Stimulated activated CD8-positive, alpha-beta memory T cell treated with anti-CD3 and anti-CD28 coated beads, Interleukin-2, amount 100 ng/mL, for 1 hour (primary cell): ENCODE results near the gene DTNB.

Source experiments
- DNase-seq, 2 donors: peaks; one replicate each; pipeline ENCODE4 v3.0.0-alpha.2; 2020; ENCODE audit warnings: low read depth in 2 of 2

DTNB gene

DNA sequence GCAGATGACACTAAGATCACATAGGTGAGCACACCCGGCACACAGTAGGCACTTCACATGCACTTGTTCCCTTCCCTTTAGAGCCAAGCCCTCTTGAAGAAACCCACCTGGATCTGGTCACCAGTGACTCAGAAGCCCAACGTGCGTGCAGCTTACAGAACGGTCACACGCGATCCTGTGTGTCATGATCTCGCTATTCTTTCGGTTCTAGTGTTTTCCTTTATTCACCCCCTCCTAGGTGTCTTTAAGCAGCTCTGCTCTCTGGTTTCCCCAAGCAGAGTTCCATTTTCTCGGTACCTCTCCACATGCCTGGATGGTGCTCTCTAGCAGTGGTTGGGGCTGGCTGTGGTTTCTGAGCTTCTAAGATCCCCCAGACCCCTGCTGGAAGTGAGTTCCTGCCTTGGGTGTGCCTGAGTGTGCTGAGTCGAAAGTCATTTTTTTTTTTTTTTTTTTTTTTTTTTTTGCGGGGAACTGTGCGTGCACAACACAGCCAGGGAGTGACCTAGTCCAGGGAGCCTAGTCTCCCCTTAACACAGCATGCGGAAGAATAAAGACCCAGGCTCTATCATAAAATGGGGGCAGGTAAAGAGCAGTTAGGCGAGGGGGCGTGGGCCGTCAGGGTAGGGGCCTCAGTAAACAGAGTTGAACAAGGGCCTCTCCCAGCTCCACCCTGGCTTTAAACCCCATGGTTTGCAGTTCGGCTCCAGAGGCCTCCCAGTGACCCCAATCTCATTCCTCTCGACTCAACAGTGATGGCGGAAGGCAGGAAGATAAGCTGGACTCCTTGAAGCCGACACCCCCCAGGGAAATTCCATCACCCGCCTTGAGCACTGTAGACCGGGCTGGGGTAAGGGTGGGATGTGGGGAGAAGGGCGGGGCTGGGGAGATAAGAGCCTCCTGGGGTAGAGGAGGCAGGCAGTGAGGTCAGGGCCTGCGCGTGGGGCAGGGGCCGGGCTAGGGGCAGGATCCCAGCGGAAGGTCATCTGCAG, 301.8 kb downstream of the DTNB start:
- no peak for DNase-seq

- no peak for DNase-seq
These were observed 303.5 kb downstream of the DTNB start for GRCh38 chr2:25369876-25370275.

DNA sequence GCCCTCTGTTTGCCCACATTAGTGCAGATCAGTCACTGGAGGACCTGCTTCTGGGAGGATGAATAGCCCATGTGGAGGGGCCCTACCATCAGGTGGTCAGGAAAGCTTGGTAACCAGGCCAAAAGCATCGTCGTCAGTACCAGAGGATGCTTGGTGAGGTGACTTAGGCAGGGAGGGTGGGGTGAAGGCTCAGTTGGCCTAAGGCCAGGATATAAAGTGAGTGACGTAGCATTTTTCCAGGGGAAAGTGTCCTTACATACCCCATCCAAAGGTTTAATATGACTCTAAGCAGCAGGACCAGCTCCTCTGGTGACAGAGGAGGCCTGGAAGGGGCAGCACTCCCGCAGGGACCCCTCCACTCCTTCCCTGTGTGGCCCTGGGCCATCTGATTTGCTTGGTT, 303.9 kb downstream of the DTNB start:
- no peak for DNase-seq

DNA sequence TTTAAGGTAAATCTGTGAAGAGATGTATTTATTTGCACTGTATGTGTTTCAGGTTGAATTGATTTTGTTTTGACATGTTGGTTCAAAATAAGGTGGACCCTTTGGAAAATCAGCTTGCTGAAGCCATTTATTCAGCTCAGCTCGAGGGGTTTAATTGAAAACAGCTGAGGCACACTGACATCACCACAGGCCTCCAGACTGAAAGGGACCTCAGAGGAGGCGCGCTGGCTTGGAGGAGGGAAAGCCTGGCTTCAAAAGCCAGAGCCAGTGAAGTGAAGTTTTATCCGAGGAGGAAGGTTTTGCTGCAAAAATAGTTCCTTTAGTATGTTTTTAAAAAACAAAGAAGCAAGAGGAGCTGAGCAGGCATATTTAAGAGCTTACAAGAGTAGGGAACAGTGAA, 304.7 kb downstream of the DTNB start:
- no peak for DNase-seq

DNA sequence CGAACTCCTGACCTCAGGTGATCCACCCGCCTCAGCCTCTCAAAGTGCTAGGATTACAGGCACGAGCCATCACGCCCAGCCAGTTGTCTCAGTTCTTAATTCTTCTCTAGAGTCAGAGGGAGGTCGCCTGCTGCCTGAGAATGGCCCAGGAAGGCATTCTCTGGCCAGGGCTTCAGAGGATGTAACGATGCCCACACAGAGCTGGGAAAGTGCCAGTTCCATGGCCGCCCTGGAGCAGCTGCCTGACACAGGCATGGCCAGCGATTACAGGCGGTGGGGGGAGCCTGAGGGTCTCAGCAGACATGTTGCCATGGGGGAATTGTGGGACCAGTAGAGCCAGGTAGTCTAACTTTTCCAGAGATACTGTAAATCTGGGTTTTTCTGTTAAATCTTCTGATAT, 306.1 kb downstream of the DTNB start:
- no peak for DNase-seq

- DNase-seq: no peak
These were observed 306.7 kb downstream of the DTNB start for GRCh38 chr2:25366629-25367028.

GRCh38 chr2:25365241-25365640, 308.1 kb downstream of the DTNB start:
- no peak for DNase-seq

DNA sequence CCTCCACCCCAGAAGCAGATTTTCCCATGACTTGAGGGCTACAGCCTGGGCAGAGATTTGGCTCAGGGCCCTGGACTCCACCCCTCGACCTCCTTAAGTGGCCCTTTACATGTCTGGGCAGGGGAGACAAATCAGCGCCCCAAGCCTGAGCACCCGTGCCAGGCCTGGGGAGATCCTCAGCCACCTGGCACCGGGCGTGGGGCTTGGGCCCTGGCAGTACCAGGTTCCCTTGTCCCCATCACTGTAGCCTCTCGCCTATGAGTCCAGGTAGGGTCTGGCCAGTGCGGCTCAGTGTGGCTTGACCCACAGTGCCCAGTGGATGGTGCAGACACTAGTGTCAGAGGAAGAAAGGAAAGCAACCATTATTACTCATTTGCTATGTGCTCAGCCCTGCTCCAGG, 309.6 kb downstream of the DTNB start:
- DNase-seq: no peak

- DNase-seq: peak in 1 of 2 donors; percentile 39
These were observed 310.8 kb downstream of the DTNB start for GRCh38 chr2:25362434-25363145.

DNA sequence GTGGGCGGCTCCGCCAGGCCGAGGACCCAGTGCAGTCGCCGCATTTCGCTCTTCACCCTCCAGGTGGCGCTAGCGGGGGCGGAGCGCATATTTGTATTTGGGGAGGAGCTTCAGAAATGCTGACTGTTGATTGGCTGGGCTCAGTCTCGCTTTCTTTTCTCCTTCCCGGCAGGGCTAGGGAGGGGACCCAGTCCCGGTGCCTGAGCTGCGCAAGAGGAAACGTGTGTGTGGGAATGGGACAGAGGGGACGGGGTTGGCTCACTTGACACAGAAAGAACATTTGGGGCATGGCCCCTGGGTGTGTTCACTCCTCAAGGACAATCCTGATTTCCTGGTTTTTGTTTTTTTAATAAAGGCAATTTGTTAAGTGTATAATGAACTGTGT, 311.3 kb downstream of the DTNB start:
- peak; percentile 89 to 91 for DNase-seq

DNA sequence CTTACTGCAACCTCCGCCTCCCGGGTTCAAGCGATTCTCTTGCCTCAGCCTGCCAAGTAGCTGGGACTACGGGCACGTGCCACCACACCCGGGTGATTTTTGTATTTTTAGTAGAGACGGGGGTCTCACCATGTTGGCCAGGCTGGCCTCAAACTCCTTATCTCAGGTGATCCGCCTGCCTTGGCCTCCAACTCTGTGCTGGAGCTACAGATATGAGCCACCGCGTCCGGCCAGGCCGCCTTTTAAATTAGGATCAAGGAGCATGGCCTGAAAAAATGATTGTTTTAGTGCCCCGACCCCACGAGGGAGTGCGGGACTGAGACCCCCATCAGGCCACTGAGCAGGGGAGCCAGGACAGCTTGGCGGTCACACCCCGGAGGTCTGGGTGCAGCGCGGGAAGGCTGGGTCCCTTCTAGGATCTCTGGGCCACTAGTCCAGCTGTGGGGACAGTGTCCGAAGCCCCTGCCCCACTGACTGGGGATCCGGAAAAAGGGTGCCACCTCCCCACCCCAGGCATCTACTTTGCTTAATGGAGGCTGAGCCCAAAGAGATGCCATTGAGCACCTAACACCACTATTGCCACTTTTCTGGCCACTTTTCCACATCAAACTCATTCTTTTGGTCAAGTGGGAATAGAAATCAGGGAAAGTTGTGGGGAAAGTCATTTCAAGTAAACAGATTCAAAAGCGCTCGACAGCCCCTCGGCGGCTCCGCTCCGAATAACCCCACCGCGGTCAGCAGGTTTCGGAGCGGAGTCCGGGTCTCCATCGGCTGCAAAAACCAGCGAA, 311.9 kb downstream of the DTNB start:
- DNase-seq: no peak

GRCh38 chr2:25358836-25359235, 314.5 kb downstream of the DTNB start:
- no peak for DNase-seq

DNA sequence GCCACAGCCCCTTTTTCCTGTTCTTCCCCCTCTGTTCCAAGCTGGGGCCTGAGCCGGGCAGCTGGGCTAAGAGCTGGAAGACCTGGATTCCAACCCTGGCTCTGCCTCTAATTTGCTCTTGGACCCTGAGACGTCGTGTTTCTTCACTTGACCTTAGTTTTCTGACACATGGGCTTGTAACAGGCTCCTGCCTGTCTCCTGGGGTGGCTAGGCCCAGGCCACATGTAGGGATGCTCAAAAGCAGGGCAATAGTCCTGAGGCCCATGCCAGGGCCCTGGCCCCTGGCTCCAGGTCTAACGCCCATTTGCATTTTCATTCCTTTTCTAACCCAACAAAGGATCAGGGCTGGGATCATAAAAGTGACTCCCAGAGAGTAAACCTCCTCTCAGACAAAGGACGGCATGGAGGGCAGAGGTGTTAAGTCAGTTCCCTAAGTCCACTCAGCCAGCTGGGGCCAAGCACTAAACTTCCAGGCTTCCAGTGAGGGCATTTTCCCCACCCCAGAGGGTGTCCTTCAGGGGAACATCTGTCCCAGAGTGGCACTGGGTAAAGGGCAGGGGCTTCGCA, 315.0 kb downstream of the DTNB start:
- no peak for DNase-seq

GRCh38 chr2:25356088-25356487, 317.3 kb downstream of the DTNB start:
- no peak for DNase-seq

- DNase-seq: no peak
These were observed 318.1 kb downstream of the DTNB start for GRCh38 chr2:25355270-25355669.

- no peak for DNase-seq
These were observed 319.3 kb downstream of the DTNB start for GRCh38 chr2:25354116-25354515.

DNA sequence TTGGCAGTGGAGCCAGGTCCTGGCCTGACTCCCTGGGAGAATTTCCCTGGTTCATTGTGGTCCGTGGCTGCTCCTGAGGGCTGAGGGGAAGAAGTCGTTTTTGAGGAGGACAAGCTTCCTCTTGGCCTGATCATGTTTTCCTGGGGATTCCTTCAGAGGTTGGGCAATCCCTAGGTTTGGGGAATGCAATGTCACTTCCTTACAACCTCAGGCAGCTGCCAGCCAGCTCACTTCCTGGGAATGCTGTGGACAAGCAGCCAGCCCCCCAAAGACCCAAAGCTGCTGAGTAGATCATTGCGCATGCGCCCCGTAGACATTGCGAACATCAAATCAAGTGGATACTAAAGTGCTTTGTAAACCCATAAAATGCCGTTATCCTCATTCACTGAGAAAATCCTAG, 324.0 kb downstream of the DTNB start:
- DNase-seq: no peak

DNA sequence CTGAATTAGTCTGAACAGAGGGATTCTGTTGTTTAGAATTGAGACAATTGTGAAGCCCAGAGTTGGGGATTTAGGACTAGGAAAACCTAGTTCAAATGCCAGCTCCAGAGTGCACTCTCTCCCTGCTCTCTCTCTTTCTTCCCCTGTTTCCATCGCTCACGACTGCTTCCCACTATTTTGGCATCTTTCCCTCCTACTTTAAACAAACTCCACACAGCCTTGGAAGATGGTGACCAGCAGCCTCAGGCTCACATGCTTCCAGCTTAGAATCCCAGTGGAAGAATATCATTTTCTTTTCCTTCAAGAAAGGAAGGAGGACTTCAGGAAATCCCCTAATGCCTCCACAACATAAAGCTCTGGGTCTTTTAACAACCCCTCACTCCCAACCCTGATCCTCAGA, 325.5 kb downstream of the DTNB start:
- no peak for DNase-seq

- no peak for DNase-seq
These were observed 326.1 kb downstream of the DTNB start for GRCh38 chr2:25347205-25347815.

GRCh38 chr2:25343187-25343825, 330.1 kb downstream of the DTNB start:
- no peak for DNase-seq
